Neural progenitor cell (in vitro differentiated cells): ENCODE measurements around the gene SEPTIN8.

Source experiments
- CTCF ChIP-seq: fragments of 200-600 bp; sonication (generic); IDR thresholded peaks from 2 replicates; pipeline ENCODE4 v1.5.1; 2017; ENCODE audit warnings: antibody characterized with exemption, mild to moderate bottlenecking
- EZH2 ChIP-seq: fragments of 200-600 bp; sonication (generic); IDR thresholded peaks from 2 replicates; pipeline ENCODE4 v1.6.1; 2017; ENCODE audit warnings: antibody characterized with exemption, mild to moderate bottlenecking, moderate library complexity
- EZH2phosphoT487 ChIP-seq: fragments of 200-600 bp; sonication (generic); IDR thresholded peaks from 2 replicates; pipeline ENCODE4 v1.6.1; 2017; ENCODE audit warnings: antibody characterized with exemption

GRCh38 chr5:132744659-132745058 is 32.4 kb downstream of the SEPTIN8 start:
- TF ChIP-seq CTCF (no peak), EZH2 (no peak), EZH2phosphoT487 (no peak)
